Gastroesophageal sphincter (tissue), 3 donors: ENCODE data around the gene UVRAG.

Source experiments
- CTCF ChIP-seq, 4 experiments: fragments of 200-600 bp in 2 of 4; fragments of 450-650 bp in 2 of 4; sonication (generic) in 1 of 4; IDR thresholded peaks; one replicate each; pipeline ENCODE4 v1.5.1; 2017 to 2019; ENCODE audit warnings: antibody characterized with exemption in 4 of 4, mild to moderate bottlenecking in 2 of 4, moderate library complexity in 2 of 4
- POLR2A ChIP-seq, 2 donors: fragments of 450-650 bp; IDR thresholded peaks; one replicate each; pipeline ENCODE4 v1.6.1; 2017; ENCODE audit warnings: antibody characterized with exemption in 2 of 2, mild to moderate bottlenecking in 2 of 2, moderate library complexity in 1 of 2
- POLR2AphosphoS5 ChIP-seq: sonication (generic); formaldehyde crosslinking; IDR thresholded peaks from one replicate; pipeline ENCODE4 v1.6.1; 2017; ENCODE audit warnings: antibody characterized with exemption

- TF ChIP-seq CTCF (IDR thresholded peaks at IDR 0.05) (no peak), POLR2A (IDR thresholded peaks at IDR 0.05) (no peak), POLR2AphosphoS5 (no peak)
These were observed 300.5 kb downstream of the UVRAG start for GRCh38 chr11:76115555-76115954.
